ENCODE data around the gene FAM114A1.

Gene FAM114A1

GRCh38 chr4:38904090-38904666 lies 36.6 kb downstream of the FAM114A1 start:
- TF ChIP-seq FOXP2 (optimal IDR thresholded peaks at IDR 0.05; ENCODE audit: borderline replicate concordance, extremely low read depth, extremely low read length, insufficient read depth) (no peak), TAF1 (IDR thresholded peaks at IDR 0.05; ENCODE audit: borderline replicate concordance, insufficient read depth, low read length) (no peak), POLR2AphosphoS5 (IDR thresholded peaks at IDR 0.05; ENCODE audit: low read depth, low read length) (no peak), REST (IDR thresholded peaks at IDR 0.05; ENCODE audit: insufficient read depth in 1 of 2, low read depth in 2 of 2, low read length in 2 of 2) (no peak), SIN3A (IDR thresholded peaks at IDR 0.05; ENCODE audit: borderline replicate concordance, insufficient read depth, low read length) (no peak)

- no peak for TF ChIP-seq REST (IDR thresholded peaks at IDR 0.05; ENCODE audit: insufficient read depth in 1 of 2, low read depth in 2 of 2, low read length in 2 of 2)
- no peak for TF ChIP-seq FOXP2 (optimal IDR thresholded peaks at IDR 0.05; ENCODE audit: borderline replicate concordance, extremely low read depth, extremely low read length, insufficient read depth)
- TF ChIP-seq POLR2AphosphoS5 (IDR thresholded peaks at IDR 0.05; ENCODE audit: low read depth, low read length), result no peak
- TF ChIP-seq TAF1 (IDR thresholded peaks at IDR 0.05; ENCODE audit: borderline replicate concordance, insufficient read depth, low read length), result no peak
- TF ChIP-seq SIN3A (IDR thresholded peaks at IDR 0.05; ENCODE audit: borderline replicate concordance, insufficient read depth, low read length), result no peak
These were observed 37.1 kb downstream of the FAM114A1 start for GRCh38 chr4:38904682-38905081.

DNA sequence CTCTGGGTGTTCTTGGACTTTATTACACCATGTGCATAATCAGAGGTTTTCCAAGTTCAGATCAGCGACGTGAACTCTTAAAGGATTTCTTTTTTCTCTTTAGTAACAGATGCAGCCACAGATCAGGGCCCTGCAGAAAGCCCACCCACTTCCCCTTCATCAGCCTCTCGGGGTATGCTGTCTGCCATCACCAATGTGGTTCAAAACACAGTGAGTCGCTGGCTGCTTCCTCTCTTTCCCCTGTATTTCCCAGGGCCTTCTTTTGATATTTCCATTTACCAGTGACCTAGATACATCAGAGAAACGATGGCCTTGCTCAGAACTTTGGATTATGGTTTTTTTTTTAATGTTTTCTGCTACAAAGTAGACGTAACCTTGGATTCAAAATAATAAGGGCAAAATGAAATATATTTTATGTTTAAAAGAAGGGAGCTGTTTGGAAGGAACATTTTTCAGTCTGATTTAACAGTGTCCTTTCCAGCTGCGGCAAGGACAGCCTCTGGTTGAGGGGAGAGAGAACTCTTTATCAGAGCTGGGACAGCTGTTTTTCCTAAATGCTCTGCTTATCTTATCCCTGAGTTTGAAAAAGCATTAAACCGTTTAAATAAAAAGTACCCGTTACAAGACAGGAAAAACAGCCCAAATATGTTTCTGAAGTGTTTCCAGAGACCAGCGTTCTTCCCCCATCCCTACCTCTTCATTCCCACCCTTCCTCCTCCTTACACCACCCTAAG lies 38.2 kb downstream of the FAM114A1 start:
- TF ChIP-seq REST (IDR thresholded peaks at IDR 0.05; ENCODE audit: insufficient read depth in 1 of 2, low read depth in 2 of 2, low read length in 2 of 2) (no peak), FOXP2 (optimal IDR thresholded peaks at IDR 0.05; ENCODE audit: borderline replicate concordance, extremely low read depth, extremely low read length, insufficient read depth) (no peak), TAF1 (IDR thresholded peaks at IDR 0.05; ENCODE audit: borderline replicate concordance, insufficient read depth, low read length) (no peak), SIN3A (IDR thresholded peaks at IDR 0.05; ENCODE audit: borderline replicate concordance, insufficient read depth, low read length) (no peak), POLR2AphosphoS5 (IDR thresholded peaks at IDR 0.05; ENCODE audit: low read depth, low read length) (no peak)

GRCh38 chr4:38907696-38908270 lies 40.2 kb downstream of the FAM114A1 start:
- no peak for TF ChIP-seq TAF1 (IDR thresholded peaks at IDR 0.05; ENCODE audit: borderline replicate concordance, insufficient read depth, low read length)
- no peak for TF ChIP-seq FOXP2 (optimal IDR thresholded peaks at IDR 0.05; ENCODE audit: borderline replicate concordance, extremely low read depth, extremely low read length, insufficient read depth)
- no peak for TF ChIP-seq SIN3A (IDR thresholded peaks at IDR 0.05; ENCODE audit: borderline replicate concordance, insufficient read depth, low read length)
- TF ChIP-seq REST (IDR thresholded peaks at IDR 0.05; ENCODE audit: insufficient read depth in 1 of 2, low read depth in 2 of 2, low read length in 2 of 2), result no peak
- TF ChIP-seq POLR2AphosphoS5 (IDR thresholded peaks at IDR 0.05; ENCODE audit: low read depth, low read length), result no peak
